ENCODE data around the gene TSPEAR.
A peak's percentile ranks its signal among the peaks of the same experiment; 100 is the strongest.
"Not testable (repeated sequence)": the region's sequence is repeated elsewhere in the genome, so short reads cannot be mapped to it uniquely, and the experiment has no call there.

Gene TSPEAR

DNA sequence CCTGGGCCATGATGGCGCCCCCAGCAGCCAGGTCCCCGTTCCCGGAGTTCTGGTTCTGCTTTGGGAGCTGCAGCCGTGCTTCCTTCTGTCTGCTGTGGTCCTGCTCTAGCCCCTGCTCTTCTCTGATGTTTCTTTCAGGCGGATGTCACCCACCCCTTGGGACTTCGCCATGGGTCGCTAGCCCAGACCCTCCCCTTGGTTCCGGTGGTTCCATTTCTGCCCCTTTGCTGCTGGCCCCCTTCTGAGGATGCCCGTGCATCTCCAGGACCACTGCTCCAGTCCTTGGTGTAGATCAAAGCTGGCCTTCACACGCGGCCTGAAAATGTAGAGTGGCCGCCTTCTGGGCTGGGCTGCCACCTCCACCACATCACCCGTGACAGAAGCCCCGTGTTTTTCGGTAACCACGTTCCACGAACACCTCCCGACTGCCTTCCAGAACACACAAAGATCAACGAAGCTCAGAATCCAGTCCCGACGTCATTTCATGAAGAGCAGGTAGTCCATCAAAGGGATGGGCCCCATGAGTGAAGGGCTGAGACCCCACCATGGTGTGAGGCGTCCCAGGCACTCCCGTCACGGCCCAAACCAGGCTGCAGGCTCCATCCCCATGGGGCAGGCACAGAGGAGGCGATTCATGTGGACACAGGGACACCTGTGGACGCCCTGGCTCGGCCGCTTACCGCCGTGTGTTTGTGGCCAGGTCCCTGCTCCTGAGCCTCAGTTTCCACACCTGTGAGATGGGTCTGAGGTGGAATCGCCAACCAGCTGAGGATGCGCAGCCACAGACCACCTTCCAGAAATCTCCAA is 195.8 kb downstream of the TSPEAR start:
- DNase-seq (ENCODE audit: low spot score) = no peak

GRCh38 chr21:44514746-44515358 is 196.5 kb downstream of the TSPEAR start:
- DNase-seq (ENCODE audit: low spot score) = no peak

DNA sequence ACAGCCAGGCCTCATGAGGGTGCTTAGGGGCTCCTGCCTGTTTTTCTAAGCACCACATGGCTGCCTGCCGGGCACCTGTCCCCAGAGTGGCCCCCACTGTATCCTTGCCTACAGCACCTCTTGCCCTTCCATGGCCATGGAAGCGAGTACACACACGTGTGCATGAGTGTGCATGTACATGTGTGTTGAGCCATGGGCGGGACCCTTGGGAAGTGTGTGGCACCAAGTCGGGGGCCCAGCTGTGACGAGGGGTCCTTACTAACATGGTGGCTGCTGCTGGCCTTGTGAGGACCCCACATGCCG is 197.2 kb downstream of the TSPEAR start:
- DNase-seq (ENCODE audit: low spot score) = no peak

DNA sequence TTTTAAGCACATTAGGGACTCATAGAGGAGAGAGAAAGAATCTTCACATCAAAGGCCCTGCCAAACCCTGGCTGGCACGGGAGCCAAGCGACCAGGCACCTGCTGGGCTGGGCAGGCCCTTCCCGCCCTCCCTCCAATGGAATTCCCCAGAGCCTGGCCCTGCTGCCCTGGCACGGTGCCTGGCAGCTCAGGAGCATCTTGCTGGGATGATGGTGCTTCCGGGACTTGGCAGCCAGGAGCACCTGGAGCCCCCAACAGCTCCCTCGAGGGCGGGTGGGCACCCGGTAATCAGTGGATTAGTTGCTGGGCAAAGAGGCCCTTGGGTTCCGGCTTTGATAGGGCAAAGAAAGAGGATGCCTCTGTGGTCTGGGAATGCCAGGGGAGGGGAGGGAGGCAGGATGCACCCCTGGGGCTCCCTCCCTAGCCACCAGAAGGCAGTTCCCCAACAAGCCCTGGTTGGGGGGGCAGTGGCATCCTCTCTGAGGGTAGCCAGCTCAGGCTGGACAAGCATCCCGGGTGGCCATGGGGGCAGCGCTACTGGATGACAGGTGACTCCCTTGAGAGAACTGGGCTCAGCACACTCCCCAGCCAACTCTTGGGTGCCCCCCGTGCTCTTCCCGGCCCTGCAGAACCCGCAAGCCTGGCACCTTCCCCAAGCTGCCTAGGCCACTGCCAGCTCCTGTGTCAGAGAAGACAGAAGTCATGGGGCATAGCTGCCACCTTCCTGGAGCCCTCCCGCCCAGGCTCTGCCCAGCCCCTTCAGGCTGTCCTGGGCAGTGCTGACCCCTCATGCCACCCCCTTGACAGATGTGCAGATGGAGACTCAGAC is 197.8 kb downstream of the TSPEAR start:
- DNase-seq (ENCODE audit: low spot score) = no peak

- DNase-seq (ENCODE audit: low spot score) = no peak
These were observed 198.6 kb downstream of the TSPEAR start for GRCh38 chr21:44512496-44513388.

DNA sequence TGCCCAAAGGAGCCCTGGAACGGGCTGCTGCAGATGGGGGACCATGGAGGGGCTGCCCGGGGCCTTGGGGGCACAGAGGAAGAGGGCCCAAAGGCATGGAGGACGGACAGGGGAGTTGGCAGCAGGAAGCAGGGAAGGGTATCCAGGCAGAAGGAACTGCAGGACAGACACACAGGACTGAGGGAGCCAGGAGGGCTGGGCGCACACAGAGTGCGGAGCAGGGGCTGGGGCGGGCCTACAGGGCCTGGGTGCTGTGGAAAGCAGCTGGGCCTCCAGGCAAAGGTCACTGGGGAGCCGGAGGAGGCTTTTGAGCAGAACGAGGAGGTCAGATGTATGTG is 199.5 kb downstream of the TSPEAR start:
- no peak for DNase-seq (ENCODE audit: low spot score)

GRCh38 chr21:44511219-44511937 is 200.0 kb downstream of the TSPEAR start:
- no peak for DNase-seq (ENCODE audit: low spot score)

DNA sequence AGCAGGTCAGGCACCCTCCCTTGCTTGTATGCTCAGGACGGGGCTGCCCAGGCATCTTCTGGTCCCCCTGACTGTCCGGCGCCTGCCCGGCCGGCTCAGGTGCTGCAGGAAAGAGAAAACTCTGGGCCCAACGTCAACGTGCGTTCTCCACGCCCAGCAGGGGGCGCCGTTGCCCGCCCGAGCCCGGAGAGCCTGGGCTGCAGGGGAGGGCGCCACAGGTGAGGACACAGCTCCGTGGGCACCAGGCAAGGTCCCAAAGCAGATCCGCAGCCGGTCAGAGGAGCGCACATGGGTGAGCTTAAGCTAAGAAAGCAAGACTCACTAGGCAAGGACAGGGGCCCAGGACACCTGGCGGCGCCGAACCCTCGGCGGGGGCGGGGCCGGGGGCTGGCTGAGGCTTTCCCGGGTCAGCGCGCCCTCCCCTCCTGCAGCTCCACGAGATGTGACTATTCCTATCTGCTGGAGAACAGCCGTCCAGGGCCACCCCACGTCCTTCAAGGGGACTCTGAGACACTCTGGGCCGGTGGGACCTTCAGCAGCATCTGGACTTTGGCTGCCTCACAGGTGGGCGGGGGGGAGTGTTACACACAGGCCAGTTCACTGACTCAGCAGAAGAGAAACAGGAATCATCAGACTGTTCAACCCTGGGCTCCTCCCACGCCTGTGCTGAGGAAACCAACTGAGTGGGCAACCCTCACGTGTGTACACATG is 200.7 kb downstream of the TSPEAR start:
- DNase-seq (ENCODE audit: low spot score) = peak; percentile 77

GRCh38 chr21:44510109-44510507 is 201.3 kb downstream of the TSPEAR start:
- no peak for DNase-seq (ENCODE audit: low spot score)

GRCh38 chr21:44509539-44509938 is 201.8 kb downstream of the TSPEAR start:
- DNase-seq (ENCODE audit: low spot score) = no peak

DNA sequence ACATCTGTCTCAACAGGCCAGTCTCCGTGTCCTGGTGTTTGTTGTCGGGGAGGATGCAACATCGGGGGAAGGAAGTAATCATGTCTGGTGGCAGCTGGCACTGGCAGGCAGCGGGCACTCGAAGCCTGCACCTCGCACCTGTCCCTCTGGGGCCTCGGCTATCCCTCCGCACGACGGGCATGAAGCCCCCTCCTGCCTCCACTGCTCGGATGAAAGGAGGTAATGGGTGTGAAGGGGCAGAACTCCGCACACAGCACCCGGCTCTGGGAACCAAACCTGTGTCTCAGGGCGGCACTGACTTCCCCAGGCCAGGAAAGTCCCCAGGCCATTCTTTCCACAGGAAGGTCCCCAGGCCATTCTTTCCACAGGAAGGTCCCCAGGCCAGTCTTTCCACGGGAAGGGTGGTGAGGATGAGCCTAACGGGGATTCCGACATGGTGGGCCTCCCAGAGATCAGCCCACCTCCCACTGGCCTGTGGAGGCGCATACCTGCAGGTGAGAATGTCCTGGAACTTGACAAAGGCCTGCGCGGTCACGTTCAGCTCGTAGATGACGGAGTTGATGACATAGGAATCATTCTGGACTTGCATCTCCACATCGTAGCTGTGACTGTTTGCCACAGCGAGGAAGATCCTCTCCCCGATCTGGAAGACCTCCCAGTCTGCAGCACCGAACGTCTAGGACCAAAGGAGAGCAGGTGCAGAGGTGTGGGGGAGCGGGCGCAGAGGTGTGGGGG is 202.5 kb downstream of the TSPEAR start:
- no peak for DNase-seq (ENCODE audit: low spot score)

DNA sequence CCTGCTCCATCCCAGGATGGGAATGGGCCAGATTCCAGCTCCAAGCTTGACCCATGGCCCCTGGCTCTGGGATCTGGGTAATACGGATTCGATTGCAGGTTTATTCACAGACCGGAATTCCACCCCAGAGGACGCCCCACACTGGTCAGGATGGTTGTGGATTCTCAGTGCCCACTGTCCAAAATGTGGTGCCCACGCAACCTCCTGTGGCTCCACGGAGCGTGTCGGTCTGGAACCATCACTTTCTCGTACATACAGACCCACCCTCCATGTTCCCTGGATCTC is 203.0 kb downstream of the TSPEAR start:
- DNase-seq (ENCODE audit: low spot score) = no peak

DNA sequence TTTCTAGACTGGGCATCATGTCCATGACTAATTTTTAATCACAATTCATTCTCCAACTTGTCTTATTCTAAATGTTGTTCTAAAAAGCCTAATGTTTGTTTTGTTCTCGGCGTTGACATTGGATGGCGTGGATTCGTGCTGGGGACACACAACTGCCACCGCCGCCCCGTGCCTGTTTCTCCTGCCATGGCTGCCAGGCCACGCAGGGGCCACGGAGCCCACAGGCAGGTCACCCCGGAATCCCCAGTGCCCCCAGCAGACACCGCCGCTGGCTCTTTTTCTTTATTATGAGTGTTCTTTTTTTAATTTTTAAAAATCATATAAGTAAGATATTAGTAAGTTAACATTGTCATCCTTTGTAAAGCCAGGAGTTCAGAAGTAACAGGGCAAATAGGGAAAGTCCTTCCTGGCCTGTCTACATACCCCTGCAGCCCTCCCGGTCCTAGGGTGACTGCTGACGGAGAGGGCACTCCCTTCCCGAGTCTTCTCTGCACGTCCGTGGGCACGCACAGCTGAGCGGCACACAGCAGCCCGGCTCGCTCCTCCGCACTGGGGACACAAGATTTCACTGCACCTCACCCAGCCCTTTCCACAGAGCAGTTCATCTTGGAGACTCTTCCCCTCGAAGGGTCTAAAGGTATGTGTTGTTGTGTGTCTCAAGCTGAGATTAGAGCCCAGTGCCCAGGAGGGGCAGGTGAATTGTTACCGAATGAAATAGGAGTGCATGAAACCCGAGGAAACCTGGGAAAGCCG is 203.5 kb downstream of the TSPEAR start:
- DNase-seq (ENCODE audit: low spot score) = no peak

- no peak for DNase-seq (ENCODE audit: low spot score)
These were observed 204.8 kb downstream of the TSPEAR start for GRCh38 chr21:44506279-44507255.

DNA sequence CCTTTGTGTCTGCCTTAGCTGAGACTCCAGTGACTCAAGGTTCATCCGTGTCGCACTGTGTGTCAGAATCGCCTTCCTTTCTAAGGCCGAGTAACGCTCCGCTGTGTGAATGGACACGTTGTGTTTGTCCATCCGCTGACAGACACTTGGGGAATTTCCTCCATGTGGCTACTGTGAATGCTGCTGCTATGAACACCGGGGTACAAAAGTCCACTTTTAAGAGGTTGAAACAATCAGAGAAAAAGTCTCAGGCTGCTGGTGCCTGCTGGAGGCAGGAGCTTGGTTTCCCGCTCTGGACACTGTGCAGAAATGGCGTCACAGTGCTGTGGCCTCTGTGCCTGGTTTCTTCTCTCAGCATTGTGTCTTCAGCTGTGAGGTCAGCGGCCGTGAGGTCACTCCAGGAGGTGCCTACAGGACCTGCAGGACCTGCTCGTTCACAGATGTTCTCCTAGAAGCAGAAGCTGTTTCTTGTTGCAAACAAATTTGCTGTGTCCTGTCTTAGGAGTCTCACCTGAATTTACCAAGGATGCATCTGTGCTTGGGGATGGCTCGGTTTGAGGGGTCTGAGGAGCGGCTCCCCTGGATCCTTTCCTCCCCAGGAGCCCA is 205.6 kb downstream of the TSPEAR start:
- no peak for DNase-seq (ENCODE audit: low spot score)

DNA sequence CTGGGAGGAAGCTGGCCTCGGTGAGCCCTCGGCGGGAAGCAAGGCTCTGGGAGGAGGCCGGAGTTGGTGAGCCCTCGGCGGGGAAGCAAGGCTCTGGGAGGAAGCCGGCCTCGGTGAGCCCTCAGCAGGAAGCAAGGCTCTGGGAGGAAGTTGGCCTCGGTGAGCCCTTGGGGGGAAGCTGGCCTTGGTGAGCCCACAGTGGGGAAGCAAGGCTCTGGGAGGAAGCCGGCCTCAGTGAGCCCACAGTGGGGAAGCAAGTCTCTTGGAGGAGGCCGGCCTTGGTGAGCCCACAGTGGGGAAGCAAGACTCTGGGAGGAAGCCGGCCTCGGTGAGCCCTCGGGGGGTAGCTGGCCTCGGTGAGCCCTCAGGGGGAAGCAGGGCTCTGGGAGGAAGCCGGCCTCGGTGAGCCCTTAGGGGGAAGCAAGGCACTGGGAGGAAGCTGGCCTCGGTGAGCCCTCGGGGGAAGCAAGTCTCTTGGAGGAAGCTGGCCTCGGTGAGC is 207.4 kb downstream of the TSPEAR start:
- no peak for DNase-seq (ENCODE audit: low spot score)

DNA sequence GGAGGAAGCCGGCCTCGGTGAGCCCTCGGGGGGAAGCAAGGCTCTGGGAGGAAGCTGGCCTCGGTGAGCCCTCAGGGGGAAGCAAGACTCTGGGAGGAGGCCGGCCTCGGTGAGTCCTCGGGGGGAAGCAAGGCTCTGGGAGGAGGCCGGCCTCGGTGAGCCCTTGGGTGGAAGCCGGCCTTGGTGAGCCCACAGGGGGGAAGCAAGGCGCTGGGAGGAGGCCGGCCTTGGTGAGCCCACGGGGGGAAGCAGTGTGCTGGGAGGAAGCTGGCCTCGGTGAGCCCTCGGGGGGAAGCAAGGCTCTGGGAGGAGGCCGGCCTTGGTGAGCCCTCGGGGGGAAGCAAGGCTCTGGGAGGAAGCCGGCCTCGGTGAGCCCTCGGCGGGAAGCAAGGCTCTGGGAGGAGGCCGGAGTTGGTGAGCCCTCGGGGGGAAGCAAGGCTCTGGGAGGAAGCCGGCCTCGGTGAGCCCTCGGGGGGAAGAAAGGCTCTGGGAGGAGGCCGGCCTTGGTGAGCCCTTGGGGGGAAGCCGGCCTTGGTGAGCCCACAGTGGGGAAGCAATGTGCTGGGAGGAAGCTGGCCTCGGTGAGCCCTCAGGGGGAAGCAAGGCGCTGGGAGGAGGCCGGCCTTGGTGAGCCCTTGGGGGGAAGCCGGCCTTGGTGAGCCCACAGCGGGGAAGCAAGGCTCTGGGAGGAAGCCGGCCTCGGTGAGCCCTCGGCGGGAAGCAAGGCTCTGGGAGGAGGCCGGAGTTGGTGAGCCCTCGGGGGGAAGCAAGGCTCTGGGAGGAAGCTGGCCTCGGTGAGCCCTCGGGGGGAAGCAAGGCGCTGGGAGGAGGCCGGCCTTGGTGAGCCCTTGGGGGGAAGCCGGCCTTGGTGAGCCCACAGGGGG is 208.1 kb downstream of the TSPEAR start:
- DNase-seq (ENCODE audit: low spot score) = not testable (repeated sequence)
